ENCODE results near the gene CPNE4.

Gene CPNE4

DNA sequence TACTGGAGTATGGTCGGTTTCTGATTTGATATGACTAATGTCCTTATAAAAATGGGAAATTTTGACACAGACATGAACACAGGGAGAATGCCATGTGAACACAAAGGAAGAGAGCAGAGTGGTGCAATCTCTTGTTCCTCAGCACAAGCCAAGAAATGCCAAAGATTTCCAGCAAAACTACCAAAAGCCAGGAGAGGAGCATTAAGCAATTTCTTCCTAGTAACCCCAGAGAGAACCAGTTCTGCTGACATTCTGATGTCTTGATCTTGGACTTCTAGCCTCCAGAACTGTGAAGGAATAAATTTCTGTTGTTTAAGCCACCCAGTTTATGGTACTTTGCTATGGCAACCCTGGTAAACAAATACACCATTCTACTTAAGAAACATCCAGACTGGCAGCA lies 304.2 kb downstream of the CPNE4 start:
- no peak for DNase-seq

DNA sequence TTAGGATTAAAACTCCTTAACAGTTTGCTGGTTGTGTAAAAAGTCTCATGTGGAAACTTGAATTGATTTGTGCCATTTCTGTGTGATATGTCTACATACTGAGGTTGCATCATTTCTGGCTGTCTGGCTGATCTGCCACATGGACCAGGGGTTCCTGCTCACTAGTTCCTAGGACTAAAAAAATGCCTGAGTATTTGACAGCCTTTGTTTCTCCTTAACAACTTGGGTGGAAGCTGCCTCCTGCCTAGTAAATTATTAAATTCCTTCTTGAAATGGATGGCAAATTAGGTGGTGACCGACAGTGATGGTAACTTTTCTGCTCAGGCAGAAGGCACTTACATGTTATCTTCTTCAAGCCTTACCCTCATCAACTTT lies 305.2 kb downstream of the CPNE4 start:
- DNase-seq, result no peak

DNA sequence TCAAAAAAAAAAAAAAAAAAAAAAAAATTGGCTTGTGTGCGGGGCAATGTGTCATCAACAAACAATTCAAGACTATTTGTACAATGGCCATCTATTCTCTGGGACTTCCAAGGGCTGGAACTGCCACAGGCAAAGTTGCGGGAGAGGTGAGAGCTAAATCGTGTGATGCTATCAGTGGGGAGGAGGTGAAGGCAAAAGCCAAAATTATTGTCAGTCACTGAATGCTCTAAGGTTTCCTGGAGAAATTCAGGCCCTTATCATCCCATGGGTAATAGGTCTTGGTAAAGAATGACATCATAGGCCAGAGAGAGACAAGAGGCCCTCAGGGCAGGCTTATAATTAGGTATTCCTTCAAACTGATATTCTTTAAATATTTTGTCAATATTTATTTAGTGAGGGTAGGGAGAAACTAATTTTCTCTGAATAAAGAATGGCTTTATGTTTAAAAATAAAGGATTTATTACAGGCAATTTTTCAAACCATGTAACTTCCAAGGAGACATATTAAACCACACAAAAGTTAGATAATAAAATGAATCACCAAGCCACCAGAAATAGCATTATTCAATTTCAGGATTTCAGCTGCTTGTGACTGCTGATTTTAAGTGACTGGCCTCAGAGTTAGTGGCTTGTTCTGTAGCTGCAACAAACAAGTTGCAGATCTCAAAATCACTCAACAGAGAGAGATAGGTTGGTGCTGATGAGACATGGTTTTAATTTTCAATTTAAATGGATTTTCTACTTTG lies 305.7 kb downstream of the CPNE4 start:
- DNase-seq, result no peak

DNA sequence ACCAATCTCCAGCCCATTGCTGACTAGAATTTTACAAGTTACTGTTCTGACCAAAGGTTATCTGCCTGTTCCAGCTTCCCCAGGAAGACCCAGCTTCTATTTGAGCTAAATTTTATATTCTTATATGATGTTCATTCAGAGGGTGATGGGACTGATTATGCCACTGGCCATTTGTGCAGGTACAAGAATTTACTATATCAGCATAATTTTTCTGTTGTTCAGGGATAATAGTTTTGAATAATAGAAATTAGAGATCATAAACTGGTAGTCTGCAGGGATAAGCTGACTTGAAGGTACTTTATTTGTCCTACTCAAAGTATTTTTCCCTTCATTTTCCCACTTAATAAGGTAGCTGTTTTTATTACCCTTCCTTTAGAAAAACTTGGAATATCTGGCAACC lies 309.4 kb downstream of the CPNE4 start:
- DNase-seq, result no peak

DNA sequence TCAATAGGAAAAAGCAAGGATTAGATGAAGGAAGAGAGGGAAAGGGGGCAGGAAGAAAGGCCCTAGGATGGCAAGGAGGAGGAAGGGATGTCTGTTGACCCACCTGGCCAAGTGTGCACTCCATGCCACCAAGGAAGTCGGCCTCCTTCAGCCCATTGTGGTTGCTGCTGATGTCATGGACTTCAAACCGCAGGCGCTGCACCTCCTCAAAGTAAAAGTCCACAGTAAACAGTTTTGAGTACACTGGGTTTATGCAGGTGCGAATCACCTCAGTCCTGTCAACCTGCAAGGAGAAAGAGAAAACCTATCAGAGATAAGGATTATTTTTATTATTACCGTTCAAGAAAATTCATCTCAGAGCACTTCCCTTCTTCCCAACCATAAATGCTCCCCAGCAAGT lies 311.5 kb downstream of the CPNE4 start:
- no peak for DNase-seq

DNA sequence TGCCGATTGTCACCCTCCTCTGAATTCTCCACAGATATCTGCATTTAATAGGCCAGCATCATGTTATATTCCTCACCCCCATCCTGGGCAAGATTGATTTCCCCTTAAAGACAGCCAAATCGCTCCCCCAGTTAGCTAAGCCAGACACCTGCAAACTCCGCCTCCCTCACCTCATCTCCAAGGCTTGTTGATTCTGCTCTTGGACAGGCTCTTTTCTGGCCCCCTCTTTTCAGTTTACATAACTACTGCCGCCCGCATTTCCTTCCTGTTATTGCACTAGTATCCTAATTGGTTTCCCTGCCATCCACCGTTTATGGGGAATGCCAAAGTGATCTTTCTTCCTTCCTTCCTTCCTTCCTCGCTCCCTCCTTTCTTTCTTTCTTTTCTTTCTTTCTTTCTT lies 317.3 kb downstream of the CPNE4 start:
- DNase-seq, result no peak

DNA sequence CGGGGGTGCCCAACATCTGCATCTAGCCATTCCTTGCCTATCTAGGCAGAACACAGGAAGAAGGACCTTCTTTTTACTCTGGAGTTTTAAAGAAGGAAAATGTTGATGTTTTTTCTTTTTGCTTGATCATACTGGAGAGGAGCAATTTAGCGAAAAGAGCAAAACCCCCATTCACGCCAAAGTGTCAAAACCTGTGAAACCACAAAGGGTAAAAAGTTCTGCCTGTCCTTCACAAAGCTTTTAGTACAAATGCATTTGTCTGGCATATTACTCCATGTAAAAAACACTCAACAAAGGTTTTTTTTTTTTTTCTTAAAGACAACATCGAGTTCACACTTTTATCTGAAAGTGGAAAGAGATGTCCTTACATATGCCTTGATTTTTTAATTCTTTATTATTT lies 317.9 kb downstream of the CPNE4 start:
- DNase-seq, result no peak

DNA sequence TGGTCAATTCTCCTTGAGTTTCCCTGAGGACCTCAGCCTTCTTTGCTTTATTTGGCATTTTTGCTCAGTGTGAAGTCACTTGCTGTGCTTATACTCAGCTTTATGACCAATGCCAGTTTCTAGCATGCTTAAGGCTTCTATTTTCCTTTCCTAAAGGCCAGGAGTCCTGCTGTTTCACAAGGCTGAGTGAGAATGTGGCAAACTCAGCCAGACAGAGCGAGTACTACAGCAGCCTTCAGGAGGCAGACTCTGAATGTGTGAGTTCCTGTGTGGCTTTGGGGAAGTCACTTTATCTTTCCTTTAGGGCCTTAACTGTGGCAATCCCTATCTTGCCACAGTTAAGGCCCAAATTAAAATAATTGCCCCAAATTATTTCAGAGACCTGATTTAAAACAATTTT lies 318.8 kb downstream of the CPNE4 start:
- DNase-seq, result no peak

DNA sequence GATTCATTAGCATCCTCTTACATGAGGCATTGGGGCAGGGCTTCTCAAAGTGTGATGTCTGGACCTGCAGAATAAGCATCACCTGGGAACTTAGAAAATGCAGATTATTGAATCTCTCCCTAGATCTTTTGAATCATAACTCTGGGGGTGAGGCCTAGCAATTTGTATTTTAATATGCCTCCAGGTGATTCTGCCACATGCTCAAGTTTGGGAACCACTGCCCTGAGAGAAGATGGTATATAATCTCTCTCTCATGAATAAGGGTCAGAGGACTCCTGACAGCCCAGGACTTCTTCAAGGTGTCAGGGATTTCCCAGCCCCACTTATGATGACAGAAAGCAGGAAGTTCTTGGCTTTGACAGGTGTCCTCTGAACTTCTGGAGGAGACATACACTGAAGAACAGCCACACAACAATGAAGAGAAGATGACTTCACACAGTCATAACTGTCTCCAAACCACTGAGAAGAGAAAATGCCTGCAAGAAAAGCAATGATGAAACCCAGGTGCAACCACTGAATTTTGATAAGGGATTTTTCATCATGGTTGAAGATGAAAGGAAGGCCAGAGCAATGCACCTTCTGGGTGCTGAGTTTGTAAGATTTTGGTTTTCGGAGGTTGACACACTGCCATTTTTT lies 320.1 kb downstream of the CPNE4 start:
- no peak for DNase-seq

DNA sequence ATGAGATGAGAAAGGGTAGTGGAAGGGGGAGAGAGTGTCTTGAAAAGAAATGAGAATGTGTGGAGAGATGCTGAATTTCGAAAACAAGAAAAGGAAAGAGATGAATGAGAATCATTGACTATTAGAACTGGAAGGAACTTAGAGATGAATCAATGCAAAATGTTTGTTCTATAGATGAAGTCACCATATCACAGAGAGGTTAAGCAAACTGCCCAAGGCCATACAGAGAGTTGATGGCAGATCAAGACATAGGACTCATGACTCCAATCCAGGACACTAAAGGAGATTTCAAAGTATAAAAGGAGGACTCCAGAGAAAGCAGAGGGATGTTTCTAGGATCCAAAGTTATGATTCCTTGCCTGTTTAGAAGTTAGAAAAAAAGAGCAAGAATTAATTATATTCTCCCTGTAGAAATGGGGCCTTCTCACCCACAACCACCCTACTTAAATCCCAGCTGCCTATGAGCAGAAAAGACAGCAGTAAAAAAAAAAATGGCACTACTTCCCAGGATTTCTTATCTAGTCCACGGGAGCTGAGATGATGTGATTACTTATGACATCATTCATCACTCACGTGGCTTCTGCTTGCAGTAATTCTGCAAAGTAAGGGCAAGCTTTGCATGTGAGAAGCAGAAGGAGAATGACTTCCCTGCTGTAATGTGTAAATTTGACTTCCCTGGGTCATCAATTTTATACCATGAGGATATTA lies 321.2 kb downstream of the CPNE4 start:
- DNase-seq, result no peak

DNA sequence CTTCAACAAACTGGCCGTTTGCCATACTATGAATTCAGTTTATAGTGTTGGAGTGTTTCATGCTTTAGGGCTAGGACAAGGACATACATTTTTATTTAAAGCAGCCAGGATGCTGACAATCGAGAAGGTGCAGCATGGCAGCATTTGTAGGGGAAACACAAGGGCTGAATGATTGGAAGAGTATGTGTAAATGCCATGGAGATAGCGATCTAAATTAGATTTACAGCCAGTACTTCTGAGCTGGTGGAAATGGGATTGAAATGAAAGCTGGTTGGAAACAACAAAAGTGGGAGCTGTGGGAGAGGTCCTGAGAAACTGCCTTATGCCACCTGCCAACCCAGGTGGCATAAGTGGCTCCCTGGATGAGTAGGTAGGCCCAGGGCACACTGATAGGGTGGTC lies 322.2 kb downstream of the CPNE4 start:
- DNase-seq, result no peak

DNA sequence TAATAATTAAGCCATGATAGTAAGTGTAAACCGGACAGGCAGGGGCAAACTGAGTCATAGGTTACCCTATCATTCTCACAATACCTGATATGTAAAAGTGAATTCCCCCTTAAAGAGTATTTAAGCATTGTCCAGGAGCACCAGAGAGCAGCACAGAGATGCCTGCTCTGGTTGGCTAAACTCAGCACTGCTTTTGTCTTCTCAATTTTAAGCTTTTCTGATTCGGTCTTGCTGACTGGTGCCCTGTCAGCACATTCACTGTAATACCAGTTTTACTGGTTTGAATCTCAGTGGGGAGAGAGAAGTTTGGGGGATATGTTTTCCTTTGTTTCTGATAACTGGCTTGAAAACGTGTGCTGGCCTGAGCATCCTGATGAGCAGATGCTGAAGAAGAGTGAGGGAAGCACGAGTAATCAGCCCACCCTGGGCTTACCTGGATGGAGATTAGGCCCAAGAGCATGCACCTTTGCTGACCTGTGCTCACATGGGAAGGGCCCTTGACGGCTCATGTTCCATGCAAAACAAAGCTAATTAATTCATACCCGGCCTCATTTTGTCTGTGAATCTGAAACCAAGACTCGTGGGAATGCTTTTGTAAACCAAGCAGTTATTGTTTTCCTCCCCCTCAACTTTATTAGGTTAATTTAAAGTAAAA lies 323.6 kb downstream of the CPNE4 start:
- DNase-seq, result no peak

DNA sequence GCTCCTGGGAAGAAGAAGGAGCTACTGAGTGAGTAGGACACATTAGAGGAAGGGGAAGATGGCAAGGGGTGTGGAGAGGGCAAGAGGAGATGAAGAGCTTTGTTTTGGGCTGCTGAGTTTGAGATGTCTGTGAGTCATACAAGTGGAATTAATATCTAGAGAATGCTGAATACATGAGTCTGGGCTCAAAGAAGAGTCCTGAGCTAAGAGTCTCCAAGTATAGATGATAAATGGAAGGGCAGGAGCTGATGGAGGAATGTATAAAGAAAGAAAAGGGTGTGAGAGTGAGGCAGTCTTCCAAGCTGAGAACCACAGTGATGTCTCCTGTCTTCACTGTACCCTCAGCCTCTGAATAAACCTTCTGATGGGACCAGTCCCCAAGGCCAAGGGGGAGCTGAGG lies 326.6 kb downstream of the CPNE4 start:
- no peak for DNase-seq

DNA sequence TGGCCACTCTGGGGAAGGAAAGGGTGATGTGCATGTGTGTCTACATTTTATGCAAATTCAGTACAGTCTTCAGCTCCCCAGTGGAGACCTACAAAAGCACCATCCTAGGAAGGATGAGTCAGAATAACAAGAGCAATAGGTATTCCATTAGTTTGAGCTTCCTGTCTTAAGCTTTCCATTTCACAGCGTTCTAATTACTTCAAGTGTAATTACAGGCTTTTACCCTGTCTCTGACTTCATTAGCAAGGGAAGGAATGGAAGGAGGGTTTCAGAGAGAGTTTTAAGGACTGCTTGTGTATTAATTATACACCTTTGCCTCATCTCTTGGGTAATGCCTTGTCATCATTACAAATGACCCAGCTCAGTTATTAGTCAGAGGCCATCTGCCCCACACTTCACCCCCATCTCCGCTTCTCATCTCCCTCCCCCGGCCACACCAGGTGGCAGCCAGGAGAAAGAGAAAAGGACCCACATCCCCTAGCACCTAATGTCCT lies 329.2 kb downstream of the CPNE4 start:
- DNase-seq, result no peak

DNA sequence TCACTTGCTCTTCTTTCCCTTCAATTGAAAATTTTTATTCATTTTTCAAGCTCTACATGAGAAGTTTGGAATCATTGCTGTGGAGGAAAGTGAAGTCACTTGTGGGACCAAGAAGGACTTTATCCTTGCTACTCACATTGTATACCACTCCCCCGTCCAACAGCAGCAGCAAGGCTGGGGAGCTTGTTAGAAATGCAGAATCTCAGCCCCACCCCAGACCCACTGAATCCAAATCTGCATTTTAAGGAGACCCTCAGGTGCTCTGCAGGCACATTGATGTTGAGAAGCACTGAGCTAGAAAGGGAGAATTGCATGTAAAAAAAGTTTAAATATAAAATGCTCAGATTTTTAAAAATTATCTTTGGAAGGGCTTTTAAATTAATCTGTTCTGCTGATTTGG lies 329.7 kb downstream of the CPNE4 start:
- DNase-seq, result no peak

DNA sequence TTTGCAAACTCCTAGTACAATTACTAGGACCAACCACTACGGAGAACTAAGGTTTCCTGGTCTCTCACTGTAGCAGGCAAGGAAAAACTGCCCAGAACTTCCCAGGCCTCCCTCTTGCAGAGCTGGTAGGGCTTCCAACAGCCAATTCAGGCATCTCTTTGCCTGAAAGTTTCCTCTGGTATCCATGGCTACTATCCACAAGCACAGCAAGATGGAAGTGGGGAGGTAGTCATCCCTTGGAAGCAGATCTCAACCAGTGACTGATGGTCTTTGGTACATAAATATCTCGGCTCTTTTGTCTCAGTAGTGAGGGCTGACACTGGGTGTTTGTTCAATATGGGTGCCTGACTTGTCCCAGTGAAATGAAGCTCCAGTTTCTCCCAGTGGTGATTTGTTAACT lies 330.7 kb downstream of the CPNE4 start:
- DNase-seq, result no peak

DNA sequence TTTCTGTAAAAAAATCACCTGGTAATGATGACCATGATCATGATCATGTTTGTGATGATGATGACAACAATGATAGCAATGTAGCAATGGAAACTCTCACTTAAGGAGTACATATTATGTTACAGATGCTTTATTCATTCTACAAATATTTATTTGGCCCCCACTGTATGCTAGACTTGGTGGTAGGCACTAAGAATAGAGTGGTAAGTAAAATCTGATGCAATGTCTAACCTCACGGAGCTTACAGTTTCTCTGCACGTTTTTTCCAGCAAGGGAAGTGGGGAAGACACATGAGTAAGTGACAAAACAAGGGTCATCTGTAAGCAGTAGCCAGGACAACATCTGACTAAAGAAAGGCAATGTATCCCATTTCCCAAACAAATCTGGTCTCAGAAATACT lies 332.7 kb downstream of the CPNE4 start:
- DNase-seq, result no peak

DNA sequence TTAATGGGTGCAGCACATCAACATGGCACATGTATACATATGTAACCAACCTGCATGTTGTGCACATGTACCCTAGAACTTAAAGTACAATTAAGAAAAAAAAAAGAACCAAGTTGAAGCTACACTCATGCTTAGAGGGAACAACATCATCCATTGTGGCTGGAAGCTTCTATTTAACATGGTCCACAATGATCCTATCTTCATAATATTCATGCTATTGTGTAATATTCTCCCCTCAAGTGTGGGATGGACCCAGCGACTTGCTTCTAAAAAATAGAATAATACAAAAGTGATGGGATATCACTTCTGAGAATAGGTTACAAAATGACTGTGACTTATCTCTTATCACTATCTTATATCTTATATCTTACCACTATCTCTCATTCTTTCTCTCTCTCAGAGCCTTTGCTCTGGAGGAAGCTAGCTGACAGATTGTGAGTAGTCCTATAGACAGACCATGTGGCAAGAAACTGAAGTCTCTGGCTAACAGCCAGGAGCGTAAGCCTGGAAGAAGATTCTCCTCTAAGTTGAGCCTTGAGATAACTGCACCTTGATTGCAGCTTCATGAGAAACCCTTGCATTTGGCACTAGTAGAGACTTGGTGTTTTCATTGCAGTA lies 333.6 kb downstream of the CPNE4 start:
- no peak for DNase-seq

DNA sequence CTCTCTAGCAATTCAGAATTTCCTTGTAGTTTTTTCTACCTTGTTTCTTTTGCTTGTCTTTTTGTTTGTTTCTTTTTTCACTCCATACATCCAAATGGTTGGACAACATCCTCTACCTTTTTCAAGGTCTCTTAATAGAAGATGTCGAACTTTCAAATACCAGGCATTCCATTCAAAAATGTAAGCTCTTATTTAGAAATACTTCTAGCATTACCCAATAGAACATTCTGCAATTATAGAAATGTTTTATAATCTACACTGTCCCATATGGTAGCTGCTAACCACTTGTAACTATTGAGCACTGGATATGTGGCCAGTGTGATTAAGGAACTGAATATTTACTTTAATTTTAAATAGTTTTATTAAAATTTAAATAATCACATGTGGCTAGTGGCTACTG lies 335.8 kb downstream of the CPNE4 start:
- DNase-seq, result no peak

DNA sequence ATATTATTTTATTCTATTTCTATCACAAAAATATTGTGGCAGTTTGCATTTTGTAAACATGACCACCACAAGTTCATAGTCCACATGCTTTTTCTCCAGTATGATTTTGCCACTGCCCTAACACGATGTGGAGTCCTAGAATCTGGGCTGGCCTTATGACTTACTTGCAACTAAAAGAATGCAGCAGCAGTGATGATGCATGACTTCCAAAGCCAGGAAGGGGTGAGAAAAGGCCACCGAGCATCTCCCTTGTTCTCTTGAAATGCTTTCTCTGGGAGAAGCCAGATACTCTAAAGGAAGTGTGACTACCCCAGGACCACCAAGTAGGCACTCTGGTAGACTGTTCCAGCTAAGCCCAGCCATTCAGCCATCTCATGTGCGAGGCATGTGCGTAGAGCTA lies 340.4 kb downstream of the CPNE4 start:
- no peak for DNase-seq

DNA sequence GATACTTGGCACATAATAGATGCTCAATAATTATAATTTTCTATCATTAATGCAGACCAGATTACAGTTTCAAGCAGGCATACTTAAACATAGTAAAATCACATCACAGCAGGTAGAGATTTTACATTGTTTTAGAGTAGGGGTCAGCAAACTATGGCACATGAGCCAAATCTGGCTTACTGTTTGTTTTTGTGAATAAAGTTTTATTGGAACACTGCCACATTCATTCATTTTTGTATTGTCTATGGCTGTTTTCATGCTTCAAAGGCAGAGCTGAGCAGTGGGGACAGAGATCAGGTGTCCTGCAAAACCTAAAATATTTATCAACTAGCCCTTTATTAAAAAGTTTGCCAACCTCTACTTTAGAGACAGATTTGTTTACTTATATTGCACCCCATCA lies 342.5 kb downstream of the CPNE4 start:
- DNase-seq, result no peak

DNA sequence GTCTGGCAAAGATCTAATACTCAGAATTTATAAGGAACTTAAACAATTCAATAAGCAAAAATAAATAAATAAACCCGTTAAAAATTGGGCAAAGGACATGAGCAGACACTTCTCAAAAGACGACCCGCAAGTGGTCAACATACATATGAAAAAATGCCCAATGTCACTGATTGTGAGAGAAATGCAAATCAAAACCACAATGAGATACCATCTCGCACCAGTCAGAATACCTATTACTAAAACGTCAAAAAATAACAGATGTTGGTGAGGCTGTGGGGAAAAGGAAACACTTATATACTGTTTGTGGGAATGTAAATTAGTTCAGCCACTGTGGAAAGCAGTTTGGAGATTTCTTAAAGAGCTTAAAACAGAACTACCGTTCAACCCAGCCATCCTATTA lies 344.0 kb downstream of the CPNE4 start:
- DNase-seq, result no peak

DNA sequence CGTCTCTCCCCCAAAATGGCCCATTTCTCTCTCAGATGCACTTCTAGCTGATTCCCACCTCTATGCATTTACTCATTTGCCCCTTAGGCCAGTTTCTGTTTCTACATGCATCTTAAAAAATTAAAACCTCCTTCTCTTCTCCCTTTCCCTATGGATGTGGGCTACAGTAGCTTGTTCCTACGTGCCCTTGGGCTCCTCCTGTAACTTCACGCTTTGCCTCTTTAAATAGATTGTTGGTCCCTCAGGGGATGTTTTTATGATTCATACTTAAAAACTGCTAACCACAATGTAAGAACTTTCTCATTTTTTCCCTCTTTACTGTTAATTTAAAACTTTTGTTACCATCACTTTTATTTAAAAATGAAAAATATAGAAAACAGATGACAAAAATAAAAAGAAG lies 346.4 kb downstream of the CPNE4 start:
- no peak for DNase-seq
